ENCODE measurements around the gene UST.
"Not testable (repeated sequence)": the region's sequence is repeated elsewhere in the genome, so short reads cannot be mapped to it uniquely, and the experiment has no call there.

Gene UST

GRCh38 chr6:148842296-148843019 is 95.6 kb downstream of the UST start:
- DNase-seq: no peak

- no peak for DNase-seq
Measured at GRCh38 chr6:148845464-148845863, 98.6 kb downstream of the UST start.

- no peak for DNase-seq
Measured at GRCh38 chr6:148846778-148847761, 100.2 kb downstream of the UST start.

- DNase-seq: no peak
Measured at GRCh38 chr6:148848915-148849314, 102.1 kb downstream of the UST start.

- DNase-seq: not testable (repeated sequence)
Measured at GRCh38 chr6:148849449-148849848, 102.6 kb downstream of the UST start.

- no peak for DNase-seq
Measured at GRCh38 chr6:148850964-148851363, 104.1 kb downstream of the UST start.

- no peak for DNase-seq
Measured at GRCh38 chr6:148851683-148852556, 105.1 kb downstream of the UST start.

GRCh38 chr6:148852688-148853087 is 105.9 kb downstream of the UST start:
- no peak for DNase-seq

GRCh38 chr6:148853113-148853512 is 106.3 kb downstream of the UST start:
- not testable (repeated sequence) for DNase-seq

GRCh38 chr6:148854096-148854495 is 107.3 kb downstream of the UST start:
- DNase-seq: no peak

GRCh38 chr6:148854992-148855391 is 108.2 kb downstream of the UST start:
- DNase-seq: no peak

GRCh38 chr6:148855744-148856143 is 108.9 kb downstream of the UST start:
- DNase-seq: no peak

GRCh38 chr6:148857798-148858390 is 111.1 kb downstream of the UST start:
- DNase-seq: no peak

- not testable (repeated sequence) for DNase-seq
Measured at GRCh38 chr6:148864132-148864531, 117.3 kb downstream of the UST start.

GRCh38 chr6:148864941-148865340 is 118.1 kb downstream of the UST start:
- DNase-seq: no peak

- DNase-seq: no peak
Measured at GRCh38 chr6:148866657-148867268, 119.9 kb downstream of the UST start.

GRCh38 chr6:148867862-148868261 is 121.0 kb downstream of the UST start:
- DNase-seq: no peak

- no peak for DNase-seq
Measured at GRCh38 chr6:148868314-148868713, 121.5 kb downstream of the UST start.

GRCh38 chr6:148868901-148869300 is 122.1 kb downstream of the UST start:
- no peak for DNase-seq

GRCh38 chr6:148869585-148869984 is 122.8 kb downstream of the UST start:
- DNase-seq: no peak

GRCh38 chr6:148873154-148873553 is 126.3 kb downstream of the UST start:
- DNase-seq: no peak

- no peak for DNase-seq
Measured at GRCh38 chr6:148873868-148874267, 127.0 kb downstream of the UST start.

Measured in AML-193 (cell line).